ENCODE results near the gene KLHL29. TPM values are rescaled to one million over a fixed set of nuclear protein-coding genes. Genes with fewer than 3 reads are reported as not detected.
A peak's percentile ranks its signal among the peaks of the same experiment; 100 is the strongest.

The KLHL29 gene
- 42.4 and 48.4 TPM in 2 replicates for polyA plus RNA-seq
- polyA minus RNA-seq, result 52.6 and 57.4 TPM in 2 replicates

DNA sequence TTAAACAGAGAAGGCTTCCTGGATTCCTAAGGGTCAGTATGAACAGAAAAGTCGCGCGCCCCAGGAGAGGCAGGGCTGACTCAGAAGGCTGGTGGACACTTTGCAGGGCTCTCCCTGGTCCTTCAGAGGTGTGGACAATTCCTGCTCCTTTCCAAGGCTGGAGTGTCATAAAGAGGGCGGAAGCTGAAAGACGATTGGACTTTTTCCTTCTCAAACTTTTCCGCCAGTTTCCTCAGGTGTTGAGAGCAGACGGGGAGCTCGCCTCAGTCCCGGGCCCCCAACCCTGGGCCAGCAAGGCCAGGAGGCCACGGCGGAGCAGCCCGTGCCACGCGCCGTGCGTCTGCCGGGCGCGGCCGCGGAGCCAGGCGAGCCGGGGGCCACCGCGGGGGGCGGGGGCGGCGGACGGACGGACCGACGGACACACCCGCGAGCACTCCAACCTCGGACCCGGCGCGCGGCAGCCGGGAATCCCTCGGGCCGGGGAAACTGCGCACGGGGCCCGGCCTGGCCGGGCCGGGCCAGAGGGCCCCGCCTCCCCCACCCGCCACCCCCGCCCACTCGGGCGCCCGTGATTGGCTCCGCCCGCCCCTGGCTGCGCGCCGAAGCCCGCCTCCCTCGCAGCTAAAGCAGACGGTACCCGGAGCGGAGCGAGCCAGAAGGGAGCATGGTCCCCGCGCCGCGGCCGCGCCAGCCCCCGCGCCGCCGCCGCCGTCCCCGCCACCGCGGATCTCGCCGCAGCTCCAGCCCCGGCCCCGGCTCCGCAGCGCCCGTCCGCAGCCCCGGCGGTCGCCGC lies at the start of gene KLHL29:
Gene KLHL29, plus strand, starts transcription at position 629 of the 793 bp plus-strand sequence. CDS start 177,018 bp downstream, outside the sequence.
- no peak within 1 kb of the TSS for H2AFZ ChIP-seq (ENCODE audit: low read depth, low read length)
- no peak within 1 kb of the TSS for H3K4me2 ChIP-seq (ENCODE audit: low read length)
- peak within 1 kb of the TSS; percentile 84 for H3K9ac ChIP-seq (ENCODE audit: low read length)
- H3K79me2 ChIP-seq (replicated peaks; ENCODE audit: insufficient read depth, low read length), result peaks cover 38% of the 10 kb centered on the region
- no peaks in the 10 kb centered on the region for H3K9me2 ChIP-seq (ENCODE audit: insufficient read depth, low read length)
- peaks cover 11% of the 10 kb centered on the region for H4K20me1 ChIP-seq (ENCODE audit: insufficient read depth)
- H3K27me3 ChIP-seq (ENCODE audit: insufficient read depth, low read depth, low read length), result peaks cover 4% of the 10 kb centered on the region
- no peaks in the 10 kb centered on the region for H3K9me3 ChIP-seq (ENCODE audit: low read length)
- H3K4me3 ChIP-seq (ENCODE audit: low read length), result peak within 1 kb of the TSS; percentile 99
- peak within 1 kb of the TSS; percentile 57 for H3K27ac ChIP-seq (ENCODE audit: low read length)
- TF ChIP-seq EZH2 (IDR thresholded peaks at IDR 0.05; ENCODE audit: borderline replicate concordance, insufficient read depth, low read length, poor library complexity, severe bottlenecking) (no peak), RAD21 (conservative IDR thresholded peaks at IDR 0.05) (peak; percentile 15), TAF1 (IDR thresholded peaks at IDR 0.05; ENCODE audit: low read depth) (peak; percentile 65), POLR2AphosphoS5 (IDR thresholded peaks at IDR 0.05) (peak; percentile 77), SMC3 (conservative IDR thresholded peaks at IDR 0.05; ENCODE audit: poor library complexity) (peak; percentile 20)
- TF ChIP-seq, protein P1, sequence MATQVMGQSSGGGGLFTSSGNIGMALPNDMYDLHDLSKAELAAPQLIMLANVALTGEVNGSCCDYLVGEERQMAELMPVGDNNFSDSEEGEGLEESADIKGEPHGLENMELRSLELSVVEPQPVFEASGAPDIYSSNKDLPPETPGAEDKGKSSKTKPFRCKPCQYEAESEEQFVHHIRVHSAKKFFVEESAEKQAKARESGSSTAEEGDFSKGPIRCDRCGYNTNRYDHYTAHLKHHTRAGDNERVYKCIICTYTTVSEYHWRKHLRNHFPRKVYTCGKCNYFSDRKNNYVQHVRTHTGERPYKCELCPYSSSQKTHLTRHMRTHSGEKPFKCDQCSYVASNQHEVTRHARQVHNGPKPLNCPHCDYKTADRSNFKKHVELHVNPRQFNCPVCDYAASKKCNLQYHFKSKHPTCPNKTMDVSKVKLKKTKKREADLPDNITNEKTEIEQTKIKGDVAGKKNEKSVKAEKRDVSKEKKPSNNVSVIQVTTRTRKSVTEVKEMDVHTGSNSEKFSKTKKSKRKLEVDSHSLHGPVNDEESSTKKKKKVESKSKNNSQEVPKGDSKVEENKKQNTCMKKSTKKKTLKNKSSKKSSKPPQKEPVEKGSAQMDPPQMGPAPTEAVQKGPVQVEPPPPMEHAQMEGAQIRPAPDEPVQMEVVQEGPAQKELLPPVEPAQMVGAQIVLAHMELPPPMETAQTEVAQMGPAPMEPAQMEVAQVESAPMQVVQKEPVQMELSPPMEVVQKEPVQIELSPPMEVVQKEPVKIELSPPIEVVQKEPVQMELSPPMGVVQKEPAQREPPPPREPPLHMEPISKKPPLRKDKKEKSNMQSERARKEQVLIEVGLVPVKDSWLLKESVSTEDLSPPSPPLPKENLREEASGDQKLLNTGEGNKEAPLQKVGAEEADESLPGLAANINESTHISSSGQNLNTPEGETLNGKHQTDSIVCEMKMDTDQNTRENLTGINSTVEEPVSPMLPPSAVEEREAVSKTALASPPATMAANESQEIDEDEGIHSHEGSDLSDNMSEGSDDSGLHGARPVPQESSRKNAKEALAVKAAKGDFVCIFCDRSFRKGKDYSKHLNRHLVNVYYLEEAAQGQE (IDR thresholded peaks at IDR 0.05; ENCODE audit: borderline replicate concordance), result no peak
- H3F3A ChIP-seq (ENCODE audit: insufficient read depth, low read length, poor library complexity, severe bottlenecking), result no peaks in the 10 kb centered on the region
- no peaks in the 10 kb centered on the region for H3K36me3 ChIP-seq (ENCODE audit: insufficient read depth, low read length)

DNA sequence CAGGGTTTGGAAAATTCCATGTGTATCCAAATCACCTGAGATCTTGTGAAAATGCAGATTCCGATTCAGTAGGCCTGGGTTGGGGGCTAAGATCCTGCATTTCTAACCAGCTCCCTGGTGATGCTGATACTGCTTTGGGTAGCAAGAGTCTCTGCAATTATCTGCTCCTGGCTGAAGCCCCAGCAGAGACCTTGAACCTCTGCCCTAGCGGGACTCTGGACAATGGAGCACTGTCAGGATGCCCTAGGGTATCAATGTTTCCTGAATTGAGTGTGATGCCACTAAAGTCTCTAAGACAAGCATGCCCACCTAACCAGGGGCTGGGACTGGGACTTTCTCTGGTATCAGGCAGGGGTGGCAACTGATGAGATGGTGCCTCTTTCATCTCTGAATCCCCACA lies 49.4 kb upstream of the KLHL29 start:
- TF ChIP-seq, protein P1 (IDR thresholded peaks at IDR 0.05; ENCODE audit: borderline replicate concordance), result no peak
- TF ChIP-seq EP300 (conservative IDR thresholded peaks at IDR 0.05; ENCODE audit: poor library complexity, severe bottlenecking), result no peak
- TF ChIP-seq TAF1 (IDR thresholded peaks at IDR 0.05; ENCODE audit: low read depth), result no peak
- TF ChIP-seq POLR2AphosphoS5 (IDR thresholded peaks at IDR 0.05), result no peak
- TF ChIP-seq EZH2 (IDR thresholded peaks at IDR 0.05; ENCODE audit: borderline replicate concordance, insufficient read depth, low read length, poor library complexity, severe bottlenecking), result no peak
- TF ChIP-seq SMC3 (conservative IDR thresholded peaks at IDR 0.05; ENCODE audit: poor library complexity), result no peak
- no peak for TF ChIP-seq MXI1 (conservative IDR thresholded peaks at IDR 0.05; ENCODE audit: poor library complexity, severe bottlenecking)
- TF ChIP-seq, protein P2, sequence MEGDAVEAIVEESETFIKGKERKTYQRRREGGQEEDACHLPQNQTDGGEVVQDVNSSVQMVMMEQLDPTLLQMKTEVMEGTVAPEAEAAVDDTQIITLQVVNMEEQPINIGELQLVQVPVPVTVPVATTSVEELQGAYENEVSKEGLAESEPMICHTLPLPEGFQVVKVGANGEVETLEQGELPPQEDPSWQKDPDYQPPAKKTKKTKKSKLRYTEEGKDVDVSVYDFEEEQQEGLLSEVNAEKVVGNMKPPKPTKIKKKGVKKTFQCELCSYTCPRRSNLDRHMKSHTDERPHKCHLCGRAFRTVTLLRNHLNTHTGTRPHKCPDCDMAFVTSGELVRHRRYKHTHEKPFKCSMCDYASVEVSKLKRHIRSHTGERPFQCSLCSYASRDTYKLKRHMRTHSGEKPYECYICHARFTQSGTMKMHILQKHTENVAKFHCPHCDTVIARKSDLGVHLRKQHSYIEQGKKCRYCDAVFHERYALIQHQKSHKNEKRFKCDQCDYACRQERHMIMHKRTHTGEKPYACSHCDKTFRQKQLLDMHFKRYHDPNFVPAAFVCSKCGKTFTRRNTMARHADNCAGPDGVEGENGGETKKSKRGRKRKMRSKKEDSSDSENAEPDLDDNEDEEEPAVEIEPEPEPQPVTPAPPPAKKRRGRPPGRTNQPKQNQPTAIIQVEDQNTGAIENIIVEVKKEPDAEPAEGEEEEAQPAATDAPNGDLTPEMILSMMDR (IDR thresholded peaks at IDR 0.05; ENCODE audit: poor library complexity, severe bottlenecking), result no peak
- no peak for TF ChIP-seq RAD21 (conservative IDR thresholded peaks at IDR 0.05)
- Histone ChIP-seq H3K9ac (ENCODE audit: low read length) (no peak overlapping the region), H3K4me3 (ENCODE audit: low read length) (no peak overlapping the region), H2AFZ (ENCODE audit: low read depth, low read length) (no peak overlapping the region), H3K4me2 (ENCODE audit: low read length) (no peak overlapping the region), H3K27ac (ENCODE audit: low read length) (no peak overlapping the region), H3K9me2 (ENCODE audit: insufficient read depth, low read length) (no peaks in the 10 kb centered on the region), H3K27me3 (ENCODE audit: insufficient read depth, low read depth, low read length) (no peaks in the 10 kb centered on the region), H3F3A (ENCODE audit: insufficient read depth, low read length, poor library complexity, severe bottlenecking) (no peaks in the 10 kb centered on the region), H3K9me3 (ENCODE audit: low read length) (no peaks in the 10 kb centered on the region), H4K20me1 (ENCODE audit: insufficient read depth) (no peaks in the 10 kb centered on the region), H3K79me2 (replicated peaks; ENCODE audit: insufficient read depth, low read length) (no peaks in the 10 kb centered on the region), H3K36me3 (ENCODE audit: insufficient read depth, low read length) (no peaks in the 10 kb centered on the region)
